ENCODE results near the gene EXD3.

- no peak for TF ChIP-seq CTCF (IDR thresholded peaks at IDR 0.05)
- TF ChIP-seq POLR2A (IDR thresholded peaks at IDR 0.05) = no peak
Measured at GRCh38 chr9:137416006-137416562, 6.9 kb downstream of the EXD3 start.
